GM18520 (cell line): ENCODE data around the gene PIP5K1B.

Experiments used
- ATAC-seq: cut with Tn5 transposase; IDR thresholded peaks from one replicate; pipeline ENCODE4 v1.9.1; 2021; ENCODE audit not compliant: unreplicated experiment

The PIP5K1B gene

DNA sequence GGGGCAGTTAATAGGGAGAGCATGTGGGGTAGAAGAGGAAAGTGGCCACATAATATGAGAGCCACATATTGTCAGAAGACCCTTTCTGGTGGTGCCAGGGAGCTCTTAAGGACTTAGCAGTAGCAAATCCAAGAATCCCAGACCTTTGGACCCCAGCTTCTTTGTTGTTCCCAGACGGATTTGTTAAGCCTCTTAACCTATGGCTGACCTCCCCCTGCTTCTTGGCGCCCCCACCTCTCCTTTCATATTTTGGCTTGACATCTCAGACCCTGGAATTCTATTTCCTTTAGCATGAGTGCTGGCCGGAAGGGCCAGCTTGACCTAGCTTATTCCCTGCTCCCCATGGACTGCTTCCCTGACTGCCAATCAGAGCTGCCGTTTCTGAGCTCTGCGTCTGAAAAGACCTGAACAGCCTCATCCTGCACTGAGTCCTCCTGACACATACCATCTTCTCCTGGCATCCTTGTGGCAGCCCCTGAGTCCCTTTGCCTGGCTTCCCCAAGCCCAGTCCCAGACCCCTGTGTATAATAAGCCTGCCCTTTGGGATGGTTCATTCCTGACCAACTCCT lies 192.6 kb downstream of the PIP5K1B start:
- ATAC-seq: no peak

DNA sequence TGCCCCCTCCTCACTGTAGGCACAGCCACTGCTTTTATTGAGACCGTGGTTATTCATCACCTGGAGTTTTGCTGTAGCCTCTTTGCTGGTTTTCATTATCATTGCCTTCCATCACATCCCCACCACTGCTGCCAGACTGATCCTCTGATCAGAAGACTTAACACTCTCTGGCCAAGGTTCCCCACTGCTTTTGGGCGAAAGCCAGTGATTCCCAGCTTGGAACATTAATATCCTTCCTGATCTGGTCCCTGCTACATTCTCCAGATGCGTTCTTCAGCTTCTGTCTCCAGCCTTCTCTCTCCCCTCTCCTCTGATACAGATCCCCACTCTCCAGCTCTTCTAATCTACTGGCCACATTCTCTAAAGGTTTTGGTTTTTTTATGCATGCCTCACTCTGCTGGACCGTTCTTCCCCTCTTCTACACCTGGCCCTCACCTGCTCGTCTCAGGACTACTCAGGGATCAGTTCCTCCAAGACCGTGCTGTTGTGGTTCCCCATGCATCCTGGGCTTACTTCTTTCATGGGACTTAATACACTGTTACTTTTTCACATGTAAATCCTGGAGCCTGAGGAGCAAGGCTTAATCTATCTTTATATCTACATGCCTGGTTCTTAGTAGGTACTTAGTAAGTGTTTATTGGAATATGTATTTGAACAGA lies 193.9 kb downstream of the PIP5K1B start:
- ATAC-seq: no peak

DNA sequence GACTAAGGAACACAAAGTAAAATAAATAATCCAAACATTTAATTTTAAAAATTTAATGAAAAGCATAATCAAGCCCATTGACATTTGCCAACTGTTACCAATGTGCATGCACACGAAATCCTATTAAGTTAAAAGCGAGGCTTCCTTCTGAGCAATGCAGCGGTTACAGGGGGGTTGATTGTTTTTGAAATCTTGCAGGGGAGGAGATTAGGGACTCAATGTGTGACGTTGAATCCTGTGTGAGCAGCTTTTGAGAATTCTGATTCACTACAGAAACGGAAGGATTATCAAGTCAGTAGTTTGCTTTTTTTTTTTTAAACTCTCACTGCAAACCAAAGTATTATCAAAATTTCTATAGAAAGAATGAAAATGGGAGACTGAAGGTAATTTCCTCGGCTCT lies 199.4 kb downstream of the PIP5K1B start:
- no peak for ATAC-seq

DNA sequence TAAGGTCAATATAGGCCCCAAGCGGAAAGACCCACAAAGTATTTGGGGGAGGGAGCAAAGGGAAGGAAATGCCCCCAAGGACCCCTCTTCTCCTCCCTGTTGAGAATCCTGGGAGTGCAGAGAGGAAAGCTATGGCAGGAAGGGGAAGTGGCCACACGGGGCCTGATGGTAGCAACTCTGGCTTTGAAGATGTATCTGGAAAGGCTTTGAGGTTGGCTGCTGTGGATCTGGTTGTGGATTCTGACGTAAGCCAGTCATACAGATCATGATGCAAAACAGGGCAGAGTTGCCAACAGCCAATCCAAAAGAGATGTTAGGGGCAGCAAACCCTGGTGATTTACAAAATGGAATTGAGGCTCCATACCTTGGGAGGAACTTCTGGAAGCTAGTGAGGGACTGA lies 200.1 kb downstream of the PIP5K1B start:
- no peak for ATAC-seq

DNA sequence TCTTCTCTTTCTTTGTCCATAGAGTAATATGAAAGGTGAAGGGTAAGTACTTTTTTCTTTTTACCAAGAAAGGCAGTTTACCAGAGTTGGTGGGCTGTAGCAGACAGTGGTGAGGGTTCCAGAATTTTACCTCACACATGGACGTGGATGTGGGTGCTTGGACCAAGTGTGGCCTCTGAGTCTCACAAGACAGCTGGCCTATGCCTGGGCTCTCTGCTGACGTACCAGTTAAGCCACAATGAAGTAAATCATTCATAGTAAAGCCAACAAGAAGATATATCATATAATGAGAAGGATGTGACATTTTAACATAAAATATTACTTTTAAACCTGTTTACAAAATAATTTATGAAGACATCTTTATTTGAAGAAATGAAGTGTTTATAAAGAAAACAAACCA lies 202.9 kb downstream of the PIP5K1B start:
- no peak for ATAC-seq

DNA sequence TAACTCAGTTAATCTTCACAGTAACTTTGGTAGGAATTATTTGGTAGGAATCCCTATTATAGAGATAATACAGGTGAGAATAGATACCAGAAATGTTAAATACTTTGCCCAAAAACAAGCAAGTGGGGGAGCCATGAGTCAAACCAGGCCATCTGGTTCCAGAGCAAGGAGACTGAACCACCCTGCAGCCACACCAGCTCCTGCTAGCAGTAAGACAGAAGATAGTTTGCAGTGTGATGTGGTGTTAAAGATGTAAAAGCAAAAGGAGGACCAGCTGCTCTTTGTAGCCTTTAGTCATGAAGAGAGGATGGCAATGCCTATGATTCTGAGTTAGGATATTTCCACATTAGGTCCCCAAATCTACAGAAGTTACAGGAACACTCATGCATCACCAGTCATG lies 207.5 kb downstream of the PIP5K1B start:
- ATAC-seq: no peak

DNA sequence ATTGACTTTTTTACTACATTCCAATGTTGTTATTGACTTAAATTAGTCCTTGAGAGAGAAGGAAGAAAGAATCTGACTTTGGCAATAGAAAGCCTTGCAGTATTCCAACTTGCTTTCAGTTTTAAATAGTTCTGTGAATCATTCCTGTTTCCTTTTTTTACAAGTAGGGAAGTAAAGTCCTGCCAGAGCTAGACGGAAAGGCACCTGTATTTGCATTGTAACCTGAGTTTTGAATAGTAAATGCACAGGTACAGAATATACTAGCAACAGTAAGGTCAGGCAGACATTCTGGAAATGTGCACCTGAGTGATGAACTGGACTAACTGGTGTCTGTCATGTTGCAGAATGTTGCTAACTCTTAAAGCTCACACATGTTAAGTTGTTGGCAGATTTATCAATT lies 208.0 kb downstream of the PIP5K1B start:
- ATAC-seq: no peak

DNA sequence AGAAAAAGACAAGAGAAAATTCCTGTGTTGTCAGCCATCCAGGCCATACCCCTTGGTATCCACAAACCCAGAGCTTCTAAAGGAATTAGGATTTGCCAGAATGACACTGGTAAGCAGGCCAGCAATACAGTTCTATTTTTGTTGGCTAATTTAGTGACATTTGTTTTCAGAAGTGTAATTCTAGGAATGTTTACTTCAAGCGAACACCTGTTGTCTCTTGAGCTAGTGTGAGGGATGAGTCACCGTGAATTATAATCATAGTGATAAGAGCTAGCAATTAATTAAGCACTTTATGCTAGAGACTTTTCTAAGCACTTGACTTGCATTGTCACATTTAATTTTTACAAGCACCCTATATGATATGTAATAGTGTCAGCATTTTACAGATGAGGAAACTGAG lies 209.7 kb downstream of the PIP5K1B start:
- no peak for ATAC-seq

DNA sequence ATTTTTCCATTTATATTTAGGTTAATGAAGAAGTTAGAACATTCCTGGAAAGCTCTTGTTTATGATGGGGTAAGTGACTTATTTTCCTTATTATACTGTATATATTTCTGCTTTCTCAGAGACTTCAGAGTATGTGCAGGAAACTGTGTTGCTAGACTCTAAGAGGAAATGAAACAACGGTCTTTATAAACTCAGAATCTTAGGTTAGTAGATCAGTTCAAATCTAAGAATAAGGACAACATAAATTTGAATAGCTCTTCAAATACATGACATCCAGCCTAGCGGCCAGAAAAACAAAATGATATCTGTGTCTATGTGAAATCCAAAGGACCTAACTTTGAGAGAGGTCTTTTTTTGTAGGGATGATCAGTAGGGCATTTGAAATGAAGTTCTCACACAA lies 214.6 kb downstream of the PIP5K1B start:
- no peak for ATAC-seq

DNA sequence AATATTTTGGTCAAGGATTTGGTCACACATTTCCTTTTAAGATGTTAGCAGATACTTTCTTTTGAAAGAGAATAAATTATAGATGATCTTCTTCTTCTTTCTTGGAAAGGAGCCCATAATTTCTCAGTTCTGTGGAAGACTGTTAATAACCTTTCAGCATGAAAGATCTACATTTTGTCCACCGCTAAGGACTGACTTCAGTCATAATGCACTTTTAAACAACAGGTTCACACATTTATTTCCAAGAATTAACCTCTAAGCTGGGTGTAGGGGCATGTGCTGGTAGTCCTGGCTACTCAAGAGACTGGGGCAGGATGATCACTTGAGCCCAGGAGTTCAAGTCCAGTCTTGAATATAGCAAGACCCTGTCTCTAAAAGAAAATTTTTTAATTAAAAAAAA lies 215.9 kb downstream of the PIP5K1B start:
- no peak for ATAC-seq

DNA sequence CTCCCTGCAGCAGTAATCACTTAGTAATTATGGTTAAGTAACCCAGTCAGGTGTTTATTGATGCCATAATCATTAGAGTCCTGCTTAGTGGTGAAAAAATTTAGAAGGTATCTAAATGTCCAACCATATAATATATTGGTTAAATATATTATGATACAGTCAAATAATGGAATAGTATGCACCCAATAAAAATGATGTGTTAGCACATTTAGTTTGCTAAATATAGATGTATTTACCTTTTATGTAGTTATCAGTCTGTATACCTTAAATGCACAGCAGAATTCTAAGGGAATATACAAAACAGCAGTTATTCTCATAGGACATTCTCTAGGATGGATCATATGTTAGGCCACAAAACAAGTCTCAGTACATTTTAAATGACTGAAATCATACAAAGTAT lies 218.4 kb downstream of the PIP5K1B start:
- ATAC-seq: no peak

DNA sequence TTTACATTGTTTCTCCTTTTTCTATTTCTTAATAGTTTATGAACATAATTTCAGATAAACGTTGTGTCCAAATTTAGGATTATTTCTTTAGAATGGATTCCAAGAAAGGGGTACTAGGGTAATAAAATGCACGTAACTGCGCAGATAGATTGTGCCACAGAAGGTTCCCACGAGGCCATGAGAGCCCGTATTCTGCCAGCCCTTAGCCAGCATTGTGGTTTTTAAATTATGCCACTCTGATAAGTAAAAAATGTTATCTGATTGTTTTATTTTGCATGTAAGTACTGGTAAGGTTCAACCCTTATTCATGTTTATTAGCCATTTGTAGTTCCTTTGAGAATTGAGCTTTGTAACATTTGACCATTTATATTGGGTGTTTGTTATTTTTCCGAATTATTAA lies 220.1 kb downstream of the PIP5K1B start:
- ATAC-seq: no peak

DNA sequence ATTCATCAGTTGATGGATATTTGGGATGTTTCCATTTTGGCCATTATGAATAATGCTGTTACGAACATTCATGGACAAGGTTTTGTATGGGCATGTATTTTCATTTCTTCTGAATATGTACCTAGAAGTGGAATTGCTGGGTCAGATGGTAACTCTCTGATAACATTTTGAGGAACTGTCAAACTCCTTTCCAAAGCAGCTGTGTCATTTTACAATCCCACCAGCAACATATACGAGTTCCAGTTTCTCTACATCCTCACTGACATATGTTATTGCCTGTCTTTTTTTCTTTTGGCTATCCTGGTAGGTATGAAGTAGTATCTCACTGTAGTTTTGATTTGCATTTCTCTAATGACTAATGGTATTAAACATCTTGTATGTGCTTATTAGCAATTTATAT lies 222.1 kb downstream of the PIP5K1B start:
- ATAC-seq: no peak

DNA sequence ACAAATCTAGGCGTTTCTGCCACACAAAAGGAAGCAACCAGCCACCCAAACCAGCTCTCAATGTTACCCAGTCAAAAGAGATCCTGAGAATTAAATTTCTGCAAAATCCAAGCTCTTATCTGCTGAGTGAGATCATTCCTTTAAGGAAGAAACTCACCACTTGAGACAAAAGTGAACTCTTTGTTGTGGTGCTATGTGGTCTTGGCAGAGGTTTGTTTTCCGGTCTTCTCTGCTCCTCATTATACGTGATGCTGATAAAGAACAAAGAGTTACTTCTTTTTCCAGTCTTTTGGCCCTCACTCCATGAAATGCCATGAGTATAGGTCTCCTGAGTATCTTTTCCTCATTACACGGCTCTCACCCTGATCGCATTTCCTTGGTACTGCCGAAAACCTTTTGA lies 226.8 kb downstream of the PIP5K1B start:
- no peak for ATAC-seq

DNA sequence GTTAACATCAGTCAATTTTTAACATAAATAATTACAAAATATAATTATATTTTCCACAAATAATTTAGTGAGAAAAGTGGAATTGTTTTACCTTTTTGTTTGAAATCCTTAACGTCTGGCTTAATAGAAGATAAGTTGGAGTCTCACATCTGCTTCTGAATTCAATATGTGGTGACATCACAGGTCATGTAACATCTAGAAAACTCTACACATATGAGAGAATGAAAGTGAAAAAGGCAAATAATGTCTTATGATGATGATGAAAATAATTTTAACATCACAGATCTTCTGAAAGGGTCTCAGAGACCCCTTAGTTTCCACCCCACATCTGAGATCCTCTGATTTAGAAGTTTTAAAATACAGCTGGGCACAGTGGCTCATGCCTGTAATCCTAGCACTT lies 227.4 kb downstream of the PIP5K1B start:
- no peak for ATAC-seq

DNA sequence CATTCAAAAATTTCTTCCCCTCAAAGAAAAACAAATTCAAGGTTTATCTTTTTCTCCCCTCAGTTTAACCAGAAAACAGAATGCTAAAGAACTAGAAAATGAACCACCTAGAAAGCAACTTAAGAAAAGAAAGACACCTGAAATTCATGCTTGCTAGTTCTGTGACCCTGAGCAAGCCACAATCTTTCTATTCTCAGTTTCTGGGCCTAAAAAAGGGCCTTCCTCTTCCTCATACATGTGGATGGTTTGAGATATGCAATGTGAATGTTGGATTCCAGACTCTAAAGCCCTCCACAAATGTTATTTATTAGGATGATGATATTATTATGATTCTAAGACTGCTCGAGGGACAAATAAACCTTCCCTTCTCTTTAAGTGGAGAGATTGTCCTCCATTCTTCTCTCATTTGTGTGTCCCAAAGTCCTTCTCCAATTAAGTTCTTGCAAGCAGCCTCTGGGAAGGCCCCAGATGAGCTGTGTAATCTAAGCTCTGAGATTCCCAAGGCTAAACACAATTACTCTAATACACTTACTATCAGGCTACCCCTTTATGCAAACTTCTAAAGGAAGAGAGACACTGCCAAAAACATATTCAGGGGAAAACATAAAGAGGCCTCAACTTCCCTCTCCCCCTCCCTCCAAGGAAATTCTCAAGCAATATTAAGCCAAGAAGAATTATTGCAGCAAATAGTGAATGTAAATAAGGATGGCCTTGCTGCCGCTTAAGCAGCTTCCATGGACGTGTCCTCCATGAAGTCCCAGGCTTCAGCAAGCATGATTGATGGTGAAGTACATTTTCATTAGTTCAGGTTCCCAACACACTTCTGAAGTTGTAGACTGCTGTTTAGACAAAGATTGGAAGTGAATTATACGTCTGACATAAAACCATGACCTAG lies 228.6 kb downstream of the PIP5K1B start:
- peak; percentile 92 for ATAC-seq

DNA sequence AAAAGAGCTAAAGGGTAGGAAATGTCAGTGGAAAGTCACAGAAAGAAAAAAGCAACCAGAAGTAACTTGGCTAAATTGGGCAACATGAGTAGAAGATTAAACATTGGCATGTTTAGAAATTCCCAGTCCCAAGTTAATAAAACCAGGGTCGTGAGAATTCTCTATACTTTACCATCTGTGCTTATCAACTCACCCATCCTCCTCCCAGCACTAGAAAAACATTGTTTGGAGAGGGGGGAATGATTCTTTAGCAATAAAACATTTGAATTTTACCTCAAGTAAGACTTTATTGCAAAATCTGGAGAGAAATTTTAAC lies 229.2 kb downstream of the PIP5K1B start:
- no peak for ATAC-seq

DNA sequence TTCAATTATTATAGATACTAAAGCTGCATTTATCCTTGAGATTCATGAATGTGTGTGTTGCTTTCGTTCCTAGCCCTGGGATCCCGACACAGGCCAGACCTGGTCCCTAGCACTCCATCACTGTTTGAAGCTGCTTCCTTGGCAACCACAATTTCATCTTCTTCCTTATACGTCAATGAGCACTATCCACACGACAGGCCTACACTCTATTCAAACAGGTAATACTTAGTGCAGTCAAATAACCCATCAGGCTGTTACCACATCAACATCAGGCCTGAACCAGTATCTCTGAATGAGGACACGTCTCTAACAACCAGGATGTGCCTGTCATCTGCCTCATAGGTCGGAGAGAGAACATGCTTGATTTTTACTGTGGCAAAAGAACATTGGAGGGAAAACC lies 235.5 kb downstream of the PIP5K1B start:
- no peak for ATAC-seq

DNA sequence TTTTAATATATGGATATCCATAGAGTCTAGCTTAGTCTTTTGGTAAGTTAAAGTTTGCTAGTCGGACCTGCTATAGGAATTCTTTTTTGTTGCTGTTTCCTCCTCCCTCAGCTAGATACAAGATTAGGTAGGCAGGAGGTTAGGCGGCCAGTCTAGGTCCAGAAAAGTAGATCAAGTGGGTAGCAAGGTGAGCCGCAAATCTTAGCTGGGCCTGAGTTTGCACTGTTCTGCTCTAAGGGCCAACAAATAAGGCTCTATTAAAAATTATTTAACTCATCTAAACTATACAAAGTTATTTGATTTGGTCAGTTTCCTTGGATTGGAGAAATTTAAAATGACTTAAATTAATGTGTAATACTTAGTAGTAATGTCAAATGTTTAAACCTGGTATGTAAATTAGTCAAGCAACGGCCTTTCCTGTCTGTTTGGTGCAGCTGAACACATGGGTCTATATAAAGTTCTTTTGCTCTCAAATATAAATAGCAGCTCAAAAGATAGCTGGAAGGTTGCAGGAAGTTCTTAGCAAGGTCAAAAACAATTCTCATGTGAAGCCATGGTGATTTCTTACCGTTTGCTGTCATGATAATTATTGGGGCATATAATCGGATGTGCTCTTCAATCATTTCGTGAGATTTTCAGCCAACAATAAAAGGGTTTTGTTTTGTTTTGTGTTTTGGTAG lies 236.9 kb downstream of the PIP5K1B start:
- ATAC-seq: no peak

DNA sequence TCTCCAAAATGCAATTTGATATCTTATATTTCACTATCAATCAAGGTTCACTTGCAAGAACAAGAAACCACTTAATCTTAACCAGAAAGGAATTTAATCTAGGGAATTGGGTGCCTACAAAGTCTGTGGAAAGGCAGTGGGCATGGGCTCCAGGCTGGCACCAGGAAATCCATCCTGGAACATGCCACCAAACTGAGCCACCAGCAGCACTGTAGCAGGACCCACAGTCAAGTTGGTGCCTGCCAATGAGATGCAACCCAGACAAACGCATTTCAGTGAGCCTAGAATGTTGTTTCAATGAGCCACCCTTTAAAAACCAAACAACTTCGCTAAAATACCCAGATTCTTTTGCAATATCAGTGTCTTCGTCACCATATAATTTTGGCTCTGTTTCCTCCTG lies 237.8 kb downstream of the PIP5K1B start:
- no peak for ATAC-seq

DNA sequence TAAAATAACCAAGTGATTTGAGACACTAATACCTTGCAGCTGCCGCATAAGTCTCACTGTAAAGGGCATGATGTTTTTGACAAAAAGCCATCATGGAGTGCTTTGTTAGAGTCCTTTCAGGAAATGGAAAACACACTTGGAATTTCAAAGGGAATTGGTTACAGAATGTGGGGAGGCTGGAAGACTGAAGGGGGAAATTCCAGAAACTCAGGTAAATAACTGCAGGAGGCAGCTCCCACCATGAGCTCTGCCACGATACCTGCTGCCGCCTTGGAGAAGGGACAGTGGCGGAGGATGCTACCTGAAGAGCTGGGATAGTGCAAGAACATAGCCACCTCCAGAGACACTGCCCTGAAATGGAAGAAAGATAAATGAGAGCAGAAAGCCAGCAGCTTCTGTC lies 242.0 kb downstream of the PIP5K1B start:
- ATAC-seq: no peak
